Muscle layer of colon (tissue), 2 donors: Measurements from ENCODE around the gene ZNF428.
"Not testable (repeated sequence)": the region's sequence is repeated elsewhere in the genome, so short reads cannot be mapped to it uniquely, and the experiment has no call there.

Source experiments
- H3K27ac ChIP-seq: one replicate; pipeline ENCODE4 v1.7.0; 2013; ENCODE audit warnings: low read depth, mild to moderate bottlenecking, low read length, moderate library complexity
- H3K27me3 ChIP-seq, 2 donors: one replicate each; pipeline ENCODE4 v1.7.0; 2013; ENCODE audit warnings: low read length in 2 of 2, mild to moderate bottlenecking in 2 of 2; ENCODE audit not compliant: insufficient read depth in 2 of 2, control insufficient read depth in 1 of 2
- H3K36me3 ChIP-seq: one replicate; pipeline ENCODE4 v1.7.0; 2013; ENCODE audit warnings: mild to moderate bottlenecking, low read length; ENCODE audit not compliant: insufficient read depth
- H3K4me1 ChIP-seq: one replicate; pipeline ENCODE4 v1.7.0; 2013; ENCODE audit warnings: mild to moderate bottlenecking, low read length; ENCODE audit not compliant: insufficient read depth
- H3K4me3 ChIP-seq, 2 donors: one replicate each; pipeline ENCODE4 v1.7.0; 2013; ENCODE audit warnings: low read length in 2 of 2, low read depth in 1 of 2, mild to moderate bottlenecking in 1 of 2, moderate library complexity in 1 of 2
- H3K9ac ChIP-seq: one replicate; pipeline ENCODE4 v1.7.0; 2013; ENCODE audit warnings: low read length
- H3K9me3 ChIP-seq: one replicate; pipeline ENCODE4 v1.7.0; 2013; ENCODE audit warnings: mild to moderate bottlenecking, low read length
- donor health status: abdominal sarcoma.
- donor health status: Adenocarcinoma of cecum.

Gene ZNF428

DNA sequence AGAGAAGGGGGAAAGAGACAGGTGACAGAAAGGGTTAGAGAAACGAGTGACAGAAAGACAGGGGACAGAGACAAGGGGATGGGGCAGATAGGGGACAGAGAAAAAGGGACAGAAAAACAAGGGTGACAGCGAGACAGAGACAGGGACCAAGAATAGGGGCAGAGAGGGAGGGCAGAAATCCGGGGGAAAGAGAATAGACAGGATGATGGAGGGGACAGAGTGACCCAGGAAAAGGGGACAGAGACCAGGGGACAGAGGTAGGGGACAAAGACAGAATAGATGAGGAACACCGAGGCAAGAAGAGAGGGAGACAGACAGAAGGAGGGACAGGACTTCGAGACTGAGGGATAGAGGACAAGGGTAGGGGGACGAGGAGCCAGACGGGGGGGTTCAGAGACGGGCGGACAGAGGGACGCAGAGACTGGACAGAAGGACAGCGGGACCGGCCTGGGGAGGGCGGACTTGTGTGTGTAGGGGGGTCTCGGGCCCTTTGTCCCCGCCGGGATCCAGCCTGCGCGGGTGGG, 19.6 kb upstream of the ZNF428 start:
- peak overlapping the region in 1 of 2 donors; percentile 47 for H3K4me3 ChIP-seq
- peaks cover 0 to 5% of the 10 kb centered on the region in 2 donors for H3K27me3 ChIP-seq
- no peak overlapping the region for H3K27ac ChIP-seq
- H3K9ac ChIP-seq = no peak overlapping the region
- peaks cover 9% of the 10 kb centered on the region for H3K4me1 ChIP-seq
- no peaks in the 10 kb centered on the region for H3K36me3 ChIP-seq
- no peaks in the 10 kb centered on the region for H3K9me3 ChIP-seq

- H3K27ac ChIP-seq = no peak overlapping the region
- no peaks in the 10 kb centered on the region for H3K36me3 ChIP-seq
- peaks cover 0 to 5% of the 10 kb centered on the region in 2 donors for H3K27me3 ChIP-seq
- peaks cover 9% of the 10 kb centered on the region for H3K4me1 ChIP-seq
- H3K9ac ChIP-seq = no peak overlapping the region
- peak overlapping the region in 1 of 2 donors; percentile 47 for H3K4me3 ChIP-seq
- H3K9me3 ChIP-seq = no peaks in the 10 kb centered on the region
Observed at GRCh38 chr19:43638214-43638994, 19.0 kb upstream of the ZNF428 start.

DNA sequence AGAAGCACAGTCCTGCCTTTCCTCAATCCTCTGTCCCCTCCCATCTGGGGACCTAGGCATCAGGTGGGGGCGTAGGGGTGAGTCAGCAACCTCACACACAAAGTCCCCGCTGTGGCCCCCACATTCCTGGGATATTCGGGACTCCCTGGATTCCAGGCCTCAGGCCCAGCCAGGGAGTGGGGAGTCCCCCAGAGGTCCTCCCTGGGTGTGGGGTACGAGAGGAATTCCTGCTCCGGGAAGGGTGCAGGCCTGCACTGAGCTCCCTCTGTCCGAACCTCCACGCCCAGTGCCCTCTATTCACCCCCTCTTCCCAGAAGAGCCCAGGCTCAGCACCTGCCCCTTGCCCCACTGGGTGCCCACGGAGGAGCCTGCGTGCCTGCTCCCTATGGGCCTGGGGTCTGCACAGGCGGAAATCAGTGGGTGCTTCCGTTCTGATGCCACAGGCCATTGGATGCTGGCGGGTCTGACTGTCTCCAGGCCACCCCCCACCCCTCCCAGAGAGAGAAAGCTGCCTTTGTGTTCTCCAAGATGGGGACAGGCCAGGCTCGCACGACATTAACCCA, 16.8 kb upstream of the ZNF428 start:
- peak overlapping the region; percentile 1 for H3K27ac ChIP-seq
- H3K36me3 ChIP-seq = no peaks in the 10 kb centered on the region
- H3K9ac ChIP-seq = no peak overlapping the region
- H3K4me1 ChIP-seq = peaks cover 9% of the 10 kb centered on the region
- no peaks in the 10 kb centered on the region for H3K9me3 ChIP-seq
- no peak overlapping the region for H3K4me3 ChIP-seq
- peaks cover 0 to 5% of the 10 kb centered on the region in 2 donors for H3K27me3 ChIP-seq

GRCh38 chr19:43635561-43635940, 16.1 kb upstream of the ZNF428 start:
- H3K27me3 ChIP-seq, H3K4me1 ChIP-seq, H3K4me3 ChIP-seq, H3K36me3 ChIP-seq, H3K27ac ChIP-seq, H3K9ac ChIP-seq, H3K9me3 ChIP-seq: not testable (repeated sequence)

GRCh38 chr19:43634872-43635560, 15.6 kb upstream of the ZNF428 start:
- no peaks in the 10 kb centered on the region for H3K27me3 ChIP-seq
- H3K9me3 ChIP-seq = no peaks in the 10 kb centered on the region
- peaks cover 4% of the 10 kb centered on the region for H3K4me1 ChIP-seq
- H3K4me3 ChIP-seq = no peak overlapping the region
- H3K27ac ChIP-seq = no peak overlapping the region
- H3K9ac ChIP-seq = no peak overlapping the region
- no peaks in the 10 kb centered on the region for H3K36me3 ChIP-seq

DNA sequence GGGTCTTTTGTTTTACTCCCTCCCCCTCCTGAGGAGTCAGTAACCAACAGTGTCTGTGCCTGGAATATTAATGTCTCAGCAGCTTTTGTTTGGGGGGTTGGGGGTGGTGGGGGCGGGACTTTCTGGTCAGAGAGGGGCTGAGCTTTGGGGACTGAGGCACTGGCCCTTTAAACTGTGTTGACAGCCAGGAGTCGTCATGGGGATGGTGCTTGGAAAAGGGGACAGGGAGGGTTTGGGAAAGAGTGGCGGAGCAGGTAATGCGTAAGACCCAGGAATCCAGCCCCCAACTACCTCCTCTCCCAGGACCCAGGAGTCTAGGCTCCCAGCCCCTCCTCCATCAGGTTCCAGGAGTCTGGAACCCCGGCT, 15.1 kb upstream of the ZNF428 start:
- Histone ChIP-seq H3K27ac (no peak overlapping the region), H3K27me3 (no peaks in the 10 kb centered on the region), H3K4me3 (no peak overlapping the region), H3K36me3 (no peaks in the 10 kb centered on the region), H3K9me3 (no peaks in the 10 kb centered on the region), H3K4me1 (peaks cover 4% of the 10 kb centered on the region), H3K9ac (no peak overlapping the region)

GRCh38 chr19:43634068-43634467, 14.6 kb upstream of the ZNF428 start:
- Histone ChIP-seq H3K9ac (no peak overlapping the region), H3K4me3 (no peak overlapping the region), H3K9me3 (no peaks in the 10 kb centered on the region), H3K27me3 (no peaks in the 10 kb centered on the region), H3K36me3 (no peaks in the 10 kb centered on the region), H3K4me1 (peaks cover 3% of the 10 kb centered on the region), H3K27ac (no peak overlapping the region)

DNA sequence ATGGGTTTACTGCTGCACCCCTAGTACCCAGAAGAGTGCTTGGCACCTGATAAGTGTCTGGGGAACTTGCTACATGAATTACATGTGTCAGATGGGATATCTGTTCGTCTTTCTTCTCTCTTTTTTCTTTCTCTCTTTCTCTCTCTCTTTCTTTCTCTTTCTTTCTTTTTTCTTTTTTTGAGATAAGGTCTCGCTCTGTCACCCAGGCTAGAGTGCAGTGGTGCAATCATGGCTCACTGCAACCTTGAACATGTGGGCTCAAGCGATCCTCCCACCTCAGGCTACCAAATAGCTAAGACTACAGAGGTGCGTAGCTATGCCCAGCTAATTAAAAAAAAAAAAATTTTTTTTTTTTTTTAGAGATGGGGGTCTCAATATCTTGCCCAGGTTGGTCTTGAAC, 14.1 kb upstream of the ZNF428 start:
- no peaks in the 10 kb centered on the region for H3K36me3 ChIP-seq
- H3K27ac ChIP-seq = no peak overlapping the region

GRCh38 chr19:43631491-43631890, 12.1 kb upstream of the ZNF428 start:
- no peaks in the 10 kb centered on the region for H3K9me3 ChIP-seq
- no peak overlapping the region for H3K4me3 ChIP-seq
- no peaks in the 10 kb centered on the region for H3K27me3 ChIP-seq
- H3K4me1 ChIP-seq = no peaks in the 10 kb centered on the region
- H3K36me3 ChIP-seq = no peaks in the 10 kb centered on the region
- H3K27ac ChIP-seq = no peak overlapping the region
- H3K9ac ChIP-seq = no peak overlapping the region

More for the DNA sequence above, 14.1 kb upstream of the ZNF428 start:
- no peaks in the 10 kb centered on the region for H3K27me3 ChIP-seq
- H3K4me3 ChIP-seq = no peak overlapping the region
- no peaks in the 10 kb centered on the region for H3K9me3 ChIP-seq
- H3K9ac ChIP-seq = no peak overlapping the region
- H3K4me1 ChIP-seq = no peaks in the 10 kb centered on the region

- H3K27me3 ChIP-seq = no peaks in the 10 kb centered on the region
- H3K4me1 ChIP-seq = no peaks in the 10 kb centered on the region
- H3K9me3 ChIP-seq = no peaks in the 10 kb centered on the region
- no peaks in the 10 kb centered on the region for H3K36me3 ChIP-seq
- H3K27ac ChIP-seq = no peak overlapping the region
- no peak overlapping the region for H3K9ac ChIP-seq
- H3K4me3 ChIP-seq = no peak overlapping the region
Observed at GRCh38 chr19:43628646-43629326, 9.4 kb upstream of the ZNF428 start.

GRCh38 chr19:43626838-43627237, 7.4 kb upstream of the ZNF428 start:
- no peaks in the 10 kb centered on the region for H3K9me3 ChIP-seq
- H3K27me3 ChIP-seq = no peaks in the 10 kb centered on the region
- no peak overlapping the region for H3K4me3 ChIP-seq
- no peak overlapping the region for H3K9ac ChIP-seq
- no peak overlapping the region for H3K27ac ChIP-seq
- H3K36me3 ChIP-seq = no peaks in the 10 kb centered on the region
- no peaks in the 10 kb centered on the region for H3K4me1 ChIP-seq
